Neuronal stem cell (in vitro differentiated cells): Measurements from ENCODE around the gene SCIMP.

Experiments
- DNase-seq: peaks from one replicate; pipeline ENCODE4 v3.0.0-alpha.2; 2013; ENCODE audit warnings: low spot score
- H2AFZ ChIP-seq: one replicate; pipeline ENCODE4 v1.6.1; 2013; ENCODE audit warnings: mild to moderate bottlenecking, low read length, inconsistent platforms
- H2AK5ac ChIP-seq: 2 replicates; pipeline ENCODE4 v1.6.1; 2013; ENCODE audit warnings: low read depth, mild to moderate bottlenecking, inconsistent platforms, low read length, moderate library complexity, mixed read lengths
- H2BK120ac ChIP-seq: 2 replicates; pipeline ENCODE4 v1.6.1; 2013; ENCODE audit warnings: low read depth, mild to moderate bottlenecking, inconsistent platforms, low read length, moderate library complexity, mixed read lengths
- H2BK12ac ChIP-seq: one replicate; pipeline ENCODE4 v1.6.1; 2013; ENCODE audit warnings: low read length, inconsistent platforms
- H2BK15ac ChIP-seq: 2 replicates; pipeline ENCODE4 v1.6.1; 2013; ENCODE audit warnings: mild to moderate bottlenecking, low read length, inconsistent platforms, mixed read lengths
- H2BK5ac ChIP-seq: one replicate; pipeline ENCODE4 v1.6.1; 2013; ENCODE audit warnings: inconsistent platforms, mild to moderate bottlenecking, low read length, moderate library complexity
- H3K14ac ChIP-seq: one replicate; pipeline ENCODE4 v1.6.1; 2013; ENCODE audit warnings: low read length, inconsistent platforms
- H3K18ac ChIP-seq: 2 replicates; pipeline ENCODE4 v1.6.1; 2013; ENCODE audit warnings: low read length, inconsistent platforms
- H3K23ac ChIP-seq: 2 replicates; pipeline ENCODE4 v1.6.1; 2013; ENCODE audit warnings: low read depth, mild to moderate bottlenecking, mixed read lengths, low read length, inconsistent platforms; ENCODE audit not compliant: poor library complexity
- H3K27ac ChIP-seq: replicated peaks from 3 replicates; pipeline ENCODE4 v1.5.1; 2013; ENCODE audit warnings: low read length, inconsistent platforms
- H3K27me3 ChIP-seq, 3 experiments: 2 replicates each; pipeline ENCODE4 v1.6.1; 2013; ENCODE audit warnings: low read length in 3 of 3, mild to moderate bottlenecking in 2 of 3, inconsistent platforms in 1 of 3, low read depth in 1 of 3, mixed read lengths in 1 of 3, moderate library complexity in 1 of 3; ENCODE audit not compliant: control insufficient read depth in 3 of 3, insufficient read depth in 3 of 3
- H3K36me3 ChIP-seq, 2 donors: replicated peaks in 1 of 2; 2 replicates each; pipeline ENCODE4 v1.6.1; 2013; ENCODE audit warnings: low read length in 2 of 2; ENCODE audit not compliant: control insufficient read depth in 2 of 2, insufficient read depth in 2 of 2
- H3K4ac ChIP-seq: 2 replicates; pipeline ENCODE4 v1.6.1; 2013; ENCODE audit warnings: inconsistent platforms, mild to moderate bottlenecking, low read length, moderate library complexity
- H3K4me1 ChIP-seq, 2 donors: 1 replicate in 1 of 2; 2 replicates in 1 of 2; pipeline ENCODE4 v1.6.1; 2013; ENCODE audit warnings: low read length in 2 of 2, low read depth in 1 of 2; ENCODE audit not compliant: control insufficient read depth in 2 of 2, insufficient read depth in 1 of 2
- H3K4me2 ChIP-seq: one replicate; pipeline ENCODE4 v1.6.1; 2013; ENCODE audit warnings: mild to moderate bottlenecking, low read length, inconsistent platforms; ENCODE audit not compliant: insufficient read depth, poor library complexity, severe bottlenecking
- H3K4me3 ChIP-seq, 2 donors: 2 replicates each; pipeline ENCODE4 v1.5.1; 2013; ENCODE audit warnings: low read length in 2 of 2, mild to moderate bottlenecking in 2 of 2, inconsistent platforms in 1 of 2, moderate library complexity in 1 of 2
- H3K79me1 ChIP-seq: one replicate; pipeline ENCODE4 v1.6.1; 2013; ENCODE audit warnings: low read depth, mild to moderate bottlenecking, inconsistent platforms, low read length, moderate library complexity
- H3K9ac ChIP-seq: one replicate; pipeline ENCODE4 v1.6.1; 2013; ENCODE audit warnings: mild to moderate bottlenecking, low read depth, low read length, inconsistent platforms; ENCODE audit not compliant: poor library complexity
- H3K9me3 ChIP-seq, 2 donors: replicated peaks in 1 of 2; 2 replicates each; pipeline versions ENCODE3 to v1.6.1; 2013; ENCODE audit warnings: low read length in 2 of 2, mild to moderate bottlenecking in 2 of 2, inconsistent platforms in 1 of 2, low read depth in 1 of 2, mixed read lengths in 1 of 2, moderate library complexity in 1 of 2; ENCODE audit not compliant: control insufficient read depth in 2 of 2, insufficient read depth in 1 of 2
- H4K8ac ChIP-seq: one replicate; pipeline ENCODE4 v1.6.1; 2013; ENCODE audit warnings: low read depth, mild to moderate bottlenecking, inconsistent platforms, low read length, moderate library complexity
- H4K91ac ChIP-seq: one replicate; pipeline ENCODE4 v1.6.1; 2013; ENCODE audit warnings: low read length, low read depth, mild to moderate bottlenecking, inconsistent platforms; ENCODE audit not compliant: poor library complexity
- WGBS, 2 donors: extraction: QIAGEN DNeasy Blood & Tissue Kit; methylation state at CpG; one replicate each; pipeline ENCODE4 v1.1.7; 2013; ENCODE audit warnings: missing lambda C conversion rate in 2 of 2, mixed read lengths in 1 of 2; ENCODE audit not compliant: insufficient read length in 2 of 2, insufficient replicate concordance in 1 of 2; ENCODE audit errors: extremely low coverage in 2 of 2; 5-methylcytosine and 5-hydroxymethylcytosine counted together

The SCIMP gene

GRCh38 chr17:5184288-5184687 lies 50.4 kb downstream of the SCIMP start:
- Histone ChIP-seq H3K9me3 (peaks cover 51 to 99% of the 10 kb centered on the region in 2 donors), H3K23ac (no peak overlapping the region), H3K4me1 (no peaks in the 10 kb centered on the region), H3K4me3 (no peak overlapping the region), H4K8ac (no peak overlapping the region), H3K14ac (no peak overlapping the region), H3K9ac (no peak overlapping the region), H3K4me2 (no peak overlapping the region), H2BK15ac (no peak overlapping the region), H4K91ac (no peak overlapping the region), H2BK12ac (no peak overlapping the region), H3K4ac (no peak overlapping the region), H2AK5ac (no peak overlapping the region), H2BK5ac (no peak overlapping the region), H3K18ac (no peak overlapping the region), H3K36me3 (peaks cover 27 to 72% of the 10 kb centered on the region in 2 donors), H2BK120ac (no peak overlapping the region), H2AFZ (no peak overlapping the region), H3K79me1 (no peaks in the 10 kb centered on the region), H3K27ac (no peak overlapping the region), H3K27me3 (no peaks in the 10 kb centered on the region)
- no peak for DNase-seq
- WGBS, 2 donors: no CpG with 5 or more reads among the region's 2 CpGs

GRCh38 chr17:5183410-5183793 lies 51.3 kb downstream of the SCIMP start:
- no peak overlapping the region for H3K9ac ChIP-seq
- H2BK15ac ChIP-seq: no peak overlapping the region
- H3K79me1 ChIP-seq: peaks cover 3% of the 10 kb centered on the region
- no peak overlapping the region for H2BK5ac ChIP-seq
- DNase-seq: no peak
- H3K4me1 ChIP-seq: no peaks in the 10 kb centered on the region
- no peak overlapping the region for H3K18ac ChIP-seq
- H4K91ac ChIP-seq: no peak overlapping the region
- no peak overlapping the region for H3K4me3 ChIP-seq
- H3K23ac ChIP-seq: no peak overlapping the region
- H3K27me3 ChIP-seq: no peaks in the 10 kb centered on the region
- H2AFZ ChIP-seq: no peak overlapping the region
- H2BK120ac ChIP-seq: no peak overlapping the region
- no peak overlapping the region for H3K4me2 ChIP-seq
- H4K8ac ChIP-seq: no peak overlapping the region
- peaks cover 25 to 75% of the 10 kb centered on the region in 2 donors for H3K36me3 ChIP-seq
- H3K14ac ChIP-seq: no peak overlapping the region
- H2BK12ac ChIP-seq: no peak overlapping the region
- H3K27ac ChIP-seq: no peak overlapping the region
- no peak overlapping the region for H2AK5ac ChIP-seq
- H3K4ac ChIP-seq: no peak overlapping the region
- peaks cover 52 to 100% of the 10 kb centered on the region in 2 donors for H3K9me3 ChIP-seq

- no peak overlapping the region for H2AFZ ChIP-seq
Observed at GRCh38 chr17:5182597-5183409, 51.9 kb downstream of the SCIMP start.

GRCh38 chr17:5181509-5182305 lies 53.0 kb downstream of the SCIMP start:
- Histone ChIP-seq H3K27ac (no peak overlapping the region), H2AFZ (no peak overlapping the region), H2BK120ac (no peak overlapping the region), H3K9ac (no peak overlapping the region), H3K18ac (no peak overlapping the region), H2BK12ac (no peak overlapping the region), H2BK5ac (no peak overlapping the region), H2AK5ac (no peak overlapping the region), H3K23ac (no peak overlapping the region), H3K14ac (no peak overlapping the region), H2BK15ac (no peak overlapping the region), H3K4me2 (no peak overlapping the region), H3K79me1 (peaks cover 3% of the 10 kb centered on the region), H3K36me3 (peaks cover 25 to 65% of the 10 kb centered on the region in 2 donors), H3K4me1 (no peaks in the 10 kb centered on the region), H3K9me3 (peaks cover 47 to 98% of the 10 kb centered on the region in 2 donors), H3K4me3 (no peak overlapping the region), H4K91ac (no peak overlapping the region), H4K8ac (no peak overlapping the region), H3K4ac (no peak overlapping the region), H3K27me3 (no peaks in the 10 kb centered on the region)
- DNase-seq: no peak
- WGBS, 2 donors: no CpG with 5 or more reads among the region's 10 CpGs

More at GRCh38 chr17:5182597-5183409, 51.9 kb downstream of the SCIMP start:
- DNase-seq: no peak
- WGBS, 2 donors: no CpG with 5 or more reads among the region's 6 CpGs
- Histone ChIP-seq H3K27me3 (no peaks in the 10 kb centered on the region), H3K23ac (no peak overlapping the region), H3K4me3 (no peak overlapping the region), H3K4me1 (no peaks in the 10 kb centered on the region), H3K9me3 (peaks cover 52 to 100% of the 10 kb centered on the region in 2 donors), H2BK12ac (no peak overlapping the region), H2BK15ac (no peak overlapping the region), H3K79me1 (peaks cover 3% of the 10 kb centered on the region), H3K4ac (no peak overlapping the region), H2AK5ac (no peak overlapping the region), H3K36me3 (peaks cover 25 to 72% of the 10 kb centered on the region in 2 donors), H4K91ac (no peak overlapping the region), H3K9ac (no peak overlapping the region), H4K8ac (no peak overlapping the region), H3K4me2 (no peak overlapping the region), H2BK120ac (no peak overlapping the region), H3K14ac (no peak overlapping the region), H3K27ac (no peak overlapping the region), H3K18ac (no peak overlapping the region), H2BK5ac (no peak overlapping the region)
